ENCODE measurements around the gene ALMS1.
"Not testable (repeated sequence)": the region's sequence is repeated elsewhere in the genome, so short reads cannot be mapped to it uniquely, and the experiment has no call there.

The ALMS1 gene

GRCh38 chr2:73402386-73403103, 16.9 kb downstream of the ALMS1 start:
- no peak for DNase-seq

- DNase-seq: no peak
Observed at GRCh38 chr2:73403237-73403636, 17.6 kb downstream of the ALMS1 start.

- no peak for DNase-seq
Observed at GRCh38 chr2:73404409-73404808, 18.8 kb downstream of the ALMS1 start.

GRCh38 chr2:73406996-73407395, 21.4 kb downstream of the ALMS1 start:
- no peak for DNase-seq

- no peak for DNase-seq
Observed at GRCh38 chr2:73408198-73408597, 22.6 kb downstream of the ALMS1 start.

GRCh38 chr2:73414696-73415095, 29.1 kb downstream of the ALMS1 start:
- DNase-seq: no peak

GRCh38 chr2:73415906-73416305, 30.3 kb downstream of the ALMS1 start:
- DNase-seq: no peak

- DNase-seq: no peak
Observed at GRCh38 chr2:73418343-73418742, 32.7 kb downstream of the ALMS1 start.

- no peak for DNase-seq
Observed at GRCh38 chr2:73423913-73424312, 38.3 kb downstream of the ALMS1 start.

- DNase-seq: no peak
Observed at GRCh38 chr2:73426176-73426575, 40.5 kb downstream of the ALMS1 start.

GRCh38 chr2:73436019-73436418, 50.4 kb downstream of the ALMS1 start:
- no peak for DNase-seq

GRCh38 chr2:73444202-73444601, 58.6 kb downstream of the ALMS1 start:
- DNase-seq: no peak

- no peak for DNase-seq
Observed at GRCh38 chr2:73448856-73449255, 63.2 kb downstream of the ALMS1 start.

GRCh38 chr2:73449404-73449803, 63.8 kb downstream of the ALMS1 start:
- DNase-seq: no peak

- no peak for DNase-seq
Observed at GRCh38 chr2:73451263-73451972, 65.8 kb downstream of the ALMS1 start.

- no peak for DNase-seq
Observed at GRCh38 chr2:73457982-73458381, 72.3 kb downstream of the ALMS1 start.

- not testable (repeated sequence) for DNase-seq
Observed at GRCh38 chr2:73462388-73462787, 76.8 kb downstream of the ALMS1 start.

GRCh38 chr2:73468376-73468775, 82.7 kb downstream of the ALMS1 start:
- DNase-seq: no peak

GRCh38 chr2:73483874-73484273, 98.2 kb downstream of the ALMS1 start:
- DNase-seq: not testable (repeated sequence)

- DNase-seq: no peak
Observed at GRCh38 chr2:73487112-73487657, 101.5 kb downstream of the ALMS1 start.

- no peak for DNase-seq
Observed at GRCh38 chr2:73488079-73488478, 102.4 kb downstream of the ALMS1 start.

- DNase-seq: no peak
Observed at GRCh38 chr2:73489053-73489452, 103.4 kb downstream of the ALMS1 start.

- DNase-seq: no peak
Observed at GRCh38 chr2:73494031-73494430, 108.4 kb downstream of the ALMS1 start.

GRCh38 chr2:73503992-73504570, 118.4 kb downstream of the ALMS1 start:
- no peak for DNase-seq
